HG03378 (cell line): Measurements from ENCODE around the gene GIPC3.

Experiments used
- ATAC-seq: cut with Tn5 transposase; IDR thresholded peaks from one replicate; pipeline ENCODE4 v1.9.1; 2021; ENCODE audit warnings: mild to moderate bottlenecking, moderate library complexity; ENCODE audit not compliant: unreplicated experiment

Gene GIPC3

DNA sequence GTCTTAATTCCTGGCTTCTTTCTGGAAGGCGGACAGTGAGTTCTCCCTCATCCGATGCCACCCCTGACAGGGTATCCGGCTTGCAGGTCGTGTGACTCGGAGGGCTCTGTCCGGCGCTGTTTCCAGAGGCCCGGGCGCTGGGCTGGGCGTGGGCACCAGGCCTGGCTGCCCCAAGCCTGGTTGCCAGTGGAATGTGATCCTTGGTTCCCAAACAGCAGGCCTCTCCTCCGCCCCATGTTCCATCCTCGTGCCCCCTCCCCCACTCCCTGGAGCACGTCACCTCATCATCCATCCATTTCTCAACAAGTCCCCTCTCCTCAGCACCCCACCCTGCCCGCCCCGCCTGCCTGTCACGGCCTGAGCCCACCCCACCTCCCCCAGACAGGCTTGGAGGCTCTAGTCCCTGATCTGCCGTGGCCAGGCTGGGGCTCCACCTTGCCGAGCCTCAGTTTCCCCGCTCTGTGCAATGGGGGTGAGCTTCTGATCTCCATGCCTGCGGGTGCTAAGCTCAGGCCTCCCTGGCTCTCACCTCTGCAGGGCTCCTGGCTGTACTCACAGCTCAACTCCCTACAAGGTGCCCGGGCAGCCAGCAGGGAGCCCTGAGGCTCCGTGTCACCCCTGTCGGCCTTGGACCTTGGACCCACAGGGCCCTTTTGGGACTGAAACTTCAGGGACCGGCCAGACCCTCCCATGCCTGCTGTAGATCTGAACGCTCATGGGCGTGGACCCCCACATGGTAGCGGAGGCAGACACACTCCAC, 19.1 kb downstream of the GIPC3 start:
- no peak for ATAC-seq

DNA sequence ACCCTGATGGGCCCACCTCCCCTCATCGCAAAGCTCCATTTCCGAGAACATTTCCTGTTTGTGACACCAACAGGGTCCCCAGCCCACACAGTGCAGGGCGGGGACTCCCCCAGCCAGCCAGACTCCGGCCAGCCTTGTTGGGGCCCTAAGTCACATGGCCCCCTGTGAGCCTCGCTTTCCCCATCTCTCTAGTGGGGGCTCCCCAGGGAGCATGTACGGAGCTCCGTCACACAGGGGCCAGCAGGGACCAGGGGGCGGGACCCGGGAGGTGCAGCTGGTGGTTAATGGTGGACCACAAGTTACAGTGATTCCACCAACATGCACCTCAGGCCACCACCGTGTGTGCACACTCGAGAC, 19.7 kb downstream of the GIPC3 start:
- ATAC-seq, result no peak

GRCh38 chr19:3605361-3605760, 20.1 kb downstream of the GIPC3 start:
- ATAC-seq, result no peak

DNA sequence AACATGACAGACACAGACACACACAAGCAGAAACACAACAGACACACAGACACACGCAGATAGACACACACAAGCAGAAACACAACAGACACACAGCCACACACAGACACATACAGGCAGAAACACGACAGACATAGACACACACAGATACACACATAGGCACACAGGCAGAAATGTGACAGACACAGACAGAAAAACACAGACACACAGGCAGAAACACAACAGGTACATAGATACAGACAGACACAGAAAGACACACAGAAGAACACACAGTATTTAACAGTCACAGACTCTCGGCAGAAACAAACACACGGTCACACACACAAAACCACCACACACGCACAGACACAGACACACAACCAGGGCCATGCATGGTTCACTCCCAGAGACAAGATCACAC, 20.5 kb downstream of the GIPC3 start:
- no peak for ATAC-seq

- ATAC-seq, result no peak
Observed at GRCh38 chr19:3606174-3606689, 21.0 kb downstream of the GIPC3 start.

GRCh38 chr19:3606690-3607289, 21.5 kb downstream of the GIPC3 start, which contains the start of gene TBXA2R:
Gene TBXA2R (minus strand): TSS chr19:3606875. CDS start chr19:3600634, 6,241 bp downstream.
- ATAC-seq, result no peak

GRCh38 chr19:3607303-3608078, 22.2 kb downstream of the GIPC3 start:
- ATAC-seq, result no peak

DNA sequence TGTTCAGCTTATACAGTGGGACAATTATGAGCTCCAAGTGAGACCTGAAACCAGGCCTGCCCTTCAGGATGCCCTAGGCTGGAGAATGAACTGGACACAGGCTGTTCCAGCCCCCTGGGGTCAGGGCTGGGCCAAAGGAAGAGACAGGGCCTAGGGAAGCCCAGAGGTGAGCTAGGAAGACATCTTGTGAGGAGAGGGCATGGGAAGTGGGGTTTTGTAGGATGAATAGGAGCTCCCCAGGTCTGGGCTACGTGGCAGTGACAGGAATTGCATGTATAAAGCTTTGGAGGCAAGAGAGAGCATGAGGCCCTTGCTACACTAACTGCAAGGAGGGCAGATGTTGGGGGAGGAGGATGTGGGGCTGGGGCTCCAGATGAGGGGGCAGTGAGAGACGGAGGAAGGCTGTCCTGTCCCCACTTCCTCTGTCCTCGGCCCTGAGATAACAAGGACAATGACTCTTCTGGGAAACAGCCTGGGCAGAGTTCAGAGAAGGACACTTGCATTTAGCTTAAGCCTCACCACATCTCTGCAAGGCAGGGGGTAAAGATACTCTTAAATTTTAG, 22.9 kb downstream of the GIPC3 start:
- ATAC-seq, result no peak

GRCh38 chr19:3608750-3609322, 23.6 kb downstream of the GIPC3 start:
- ATAC-seq, result no peak

DNA sequence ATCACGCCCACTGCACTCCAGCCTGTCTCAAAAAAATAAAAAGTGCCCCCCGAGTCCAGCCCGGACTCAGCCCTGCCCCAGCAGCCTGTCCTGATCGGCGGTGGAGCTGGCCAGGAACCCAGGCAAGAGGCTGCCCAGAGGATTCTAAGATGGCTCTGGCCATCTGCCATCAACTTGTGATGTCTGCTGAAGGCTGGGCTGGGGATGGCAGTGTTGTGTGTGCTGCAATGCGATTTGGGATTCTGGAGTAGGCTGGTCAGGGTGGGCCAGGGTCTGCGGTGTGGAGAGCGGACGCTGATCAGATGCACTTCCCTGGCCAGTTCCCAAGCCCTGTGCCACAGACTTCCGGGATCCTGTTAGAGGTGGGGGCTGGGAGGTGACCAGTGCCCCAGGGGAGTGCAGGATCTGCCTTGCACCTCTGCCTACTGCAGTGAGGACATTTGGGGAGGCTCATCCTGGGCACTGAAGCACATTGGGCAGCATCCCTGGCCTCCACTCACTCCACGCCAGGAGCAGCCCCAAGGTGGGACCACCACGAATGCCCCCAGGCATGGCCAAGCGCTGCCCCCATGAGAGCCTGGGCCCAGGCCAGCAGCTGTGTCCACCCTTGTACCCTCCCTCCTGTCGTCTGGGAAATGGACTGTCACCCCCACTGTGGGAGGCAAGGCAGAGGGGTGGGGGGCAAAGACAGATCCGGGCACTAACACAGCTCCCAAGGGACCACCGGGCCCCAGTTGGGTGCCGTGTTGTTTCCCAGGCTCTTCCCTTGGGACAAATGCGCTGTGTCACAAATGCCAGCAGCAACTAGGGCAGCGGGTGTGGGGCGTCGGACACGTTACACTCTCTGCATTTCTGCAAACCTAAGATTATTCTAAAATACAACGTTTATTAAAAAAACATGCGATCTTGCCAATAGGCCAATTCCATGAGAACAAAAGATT, 24.8 kb downstream of the GIPC3 start:
- no peak for ATAC-seq

GRCh38 chr19:3610745-3611717, 25.8 kb downstream of the GIPC3 start:
- no peak for ATAC-seq

DNA sequence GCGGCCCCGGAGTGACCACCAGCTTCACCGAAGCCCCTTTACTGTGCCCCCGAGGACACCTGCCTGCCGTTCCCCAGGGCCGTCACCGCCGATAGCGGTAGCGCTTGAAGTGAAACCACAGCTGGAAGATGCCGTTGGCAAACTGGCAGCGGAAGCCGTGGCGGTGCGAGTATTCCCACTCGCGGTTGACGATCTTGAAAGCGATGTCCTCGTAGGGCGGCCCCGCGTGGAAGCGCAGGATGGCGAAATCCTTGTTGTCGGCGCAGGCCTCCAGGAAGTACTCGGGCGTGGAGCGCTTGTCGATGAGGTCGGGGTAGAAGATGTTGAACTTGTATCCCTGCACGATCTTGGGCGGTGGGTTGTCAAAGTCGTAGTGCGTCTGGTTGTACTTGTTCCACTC, 26.6 kb downstream of the GIPC3 start:
- ATAC-seq, result no peak

GRCh38 chr19:3612330-3612729, 27.1 kb downstream of the GIPC3 start:
- ATAC-seq, result no peak

- ATAC-seq, result no peak
Observed at GRCh38 chr19:3612901-3613741, 27.8 kb downstream of the GIPC3 start.

GRCh38 chr19:3613818-3614661, 28.8 kb downstream of the GIPC3 start:
- no peak for ATAC-seq

DNA sequence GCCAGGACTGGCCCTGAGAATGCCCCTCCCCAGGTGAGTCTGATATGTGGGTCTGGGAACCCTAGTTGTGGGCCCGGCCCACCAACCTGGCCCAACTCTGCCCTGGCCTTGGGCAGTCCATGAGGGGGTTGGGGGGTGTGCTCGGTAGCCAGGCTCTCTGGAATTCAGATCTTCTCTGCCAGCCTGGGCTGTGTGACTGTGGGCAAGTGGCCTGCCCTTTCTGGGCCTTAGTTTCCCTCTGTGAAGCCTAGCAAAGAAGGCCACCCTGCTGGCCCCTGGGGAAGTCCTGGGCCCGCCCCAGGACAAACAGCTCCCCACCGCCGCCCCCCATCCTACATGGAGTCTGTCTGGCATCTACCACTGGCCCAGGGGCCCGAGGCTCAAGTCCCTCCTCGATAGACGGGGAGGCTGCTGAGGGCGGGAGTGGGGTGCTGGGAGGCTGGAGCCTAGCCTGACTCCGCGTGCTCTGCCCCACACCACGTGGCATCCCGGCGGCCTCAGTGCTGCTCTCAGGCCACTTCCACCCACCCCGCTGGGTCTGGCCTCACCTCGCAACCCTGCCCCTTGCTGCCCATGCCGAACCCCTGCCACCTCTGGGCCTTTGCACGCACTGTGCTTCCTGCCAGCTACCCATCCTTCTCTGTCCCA, 29.7 kb downstream of the GIPC3 start:
- no peak for ATAC-seq
